CD4-positive, alpha-beta T cell treated with Interleukin-4 for 4 hours (primary cell): Measurements from ENCODE around the gene ZER1.

ENCODE experiments used
- DNase-seq: peaks from one replicate; pipeline ENCODE4 v3.0.0-alpha.2; 2020

ZER1 gene

DNA sequence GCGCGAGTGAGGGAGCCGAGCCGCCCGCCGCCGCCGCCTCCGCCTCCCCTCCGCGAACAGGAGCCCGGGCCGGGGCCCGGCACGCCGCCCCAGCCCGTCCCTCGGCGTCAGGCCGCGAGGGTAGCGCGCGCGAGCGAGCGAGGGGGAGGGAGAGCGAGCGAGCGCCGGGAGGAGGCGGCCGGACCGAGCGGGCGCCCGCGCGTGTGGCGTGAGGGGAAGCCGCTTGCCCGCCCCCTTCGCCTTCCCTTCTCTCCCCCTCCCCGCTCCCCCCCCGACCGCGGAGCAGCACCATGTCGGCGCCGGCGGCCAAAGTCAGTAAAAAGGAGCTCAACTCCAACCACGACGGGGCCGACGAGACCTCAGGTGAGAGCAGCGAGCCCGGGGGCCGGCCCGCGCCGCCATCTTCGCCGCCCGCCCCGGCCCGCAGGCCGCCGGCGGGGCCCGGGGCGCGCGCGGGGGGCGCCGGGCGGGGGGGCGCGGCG is 82.4 kb downstream of the ZER1 start:
- DNase-seq: peak; percentile 46

DNA sequence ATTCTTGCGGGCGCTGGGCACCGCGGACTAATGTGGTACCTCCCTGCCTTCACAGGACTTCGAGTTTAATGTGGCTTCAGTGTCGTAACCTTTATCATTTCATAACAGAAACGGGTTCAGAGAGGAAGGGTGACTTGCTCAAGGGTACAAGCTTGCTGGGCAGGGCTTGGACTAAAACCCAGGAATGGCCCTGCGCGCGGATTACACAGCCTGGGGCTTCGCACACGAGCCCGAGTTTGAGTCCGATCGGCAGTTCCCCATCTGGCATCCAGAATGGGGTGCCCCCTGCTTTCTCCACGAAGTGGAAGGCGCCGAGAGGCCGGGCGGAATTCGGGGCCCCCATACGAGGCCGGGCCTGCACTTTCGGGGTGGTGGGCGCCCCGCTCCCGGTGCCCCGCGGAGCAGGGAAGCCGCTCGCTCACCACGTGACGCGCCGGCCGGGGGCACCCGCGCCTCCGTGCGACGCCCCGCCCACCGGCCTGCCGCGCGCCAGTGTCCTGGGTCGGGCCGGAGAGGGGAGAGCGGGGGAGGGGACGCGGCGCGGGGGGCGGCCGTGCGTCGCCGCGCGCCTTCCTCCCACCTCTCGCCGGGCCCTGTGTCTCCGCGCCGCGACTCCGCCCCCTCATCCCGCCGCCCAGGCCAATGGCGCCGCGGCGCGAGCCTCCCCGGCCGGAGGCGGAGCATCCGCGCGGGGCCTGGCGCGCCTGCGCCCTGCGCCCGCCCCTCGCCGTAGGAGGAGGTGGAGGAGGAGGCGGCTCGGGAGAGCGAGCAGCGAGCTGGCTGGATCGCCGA is 83.0 kb downstream of the ZER1 start, which contains the start of gene SET:
Gene SET, plus strand, starts transcription at position 722 of the 792 bp plus-strand sequence. CDS start 361 bp downstream, outside the sequence.
- DNase-seq: peak; percentile 93

DNA sequence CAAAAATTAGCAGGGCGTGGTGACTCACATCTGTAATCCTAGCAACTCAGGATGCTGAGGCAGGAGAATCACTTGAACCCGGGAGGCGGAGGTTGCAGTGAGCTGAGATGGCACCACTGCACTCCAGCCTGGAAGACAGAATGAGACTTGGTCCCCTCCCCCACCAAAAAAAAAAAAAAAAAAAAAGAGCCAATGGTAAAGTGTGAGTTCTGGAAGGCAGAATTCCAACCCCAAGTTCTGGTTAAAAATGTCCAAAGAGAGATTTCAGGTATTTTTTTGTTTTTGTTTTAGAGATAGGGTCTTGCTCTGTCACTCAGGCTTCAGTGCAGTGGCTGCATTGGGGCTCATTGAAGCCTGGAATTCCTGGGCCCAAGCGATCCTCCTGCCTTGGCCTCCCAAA is 84.3 kb downstream of the ZER1 start:
- no peak for DNase-seq

DNA sequence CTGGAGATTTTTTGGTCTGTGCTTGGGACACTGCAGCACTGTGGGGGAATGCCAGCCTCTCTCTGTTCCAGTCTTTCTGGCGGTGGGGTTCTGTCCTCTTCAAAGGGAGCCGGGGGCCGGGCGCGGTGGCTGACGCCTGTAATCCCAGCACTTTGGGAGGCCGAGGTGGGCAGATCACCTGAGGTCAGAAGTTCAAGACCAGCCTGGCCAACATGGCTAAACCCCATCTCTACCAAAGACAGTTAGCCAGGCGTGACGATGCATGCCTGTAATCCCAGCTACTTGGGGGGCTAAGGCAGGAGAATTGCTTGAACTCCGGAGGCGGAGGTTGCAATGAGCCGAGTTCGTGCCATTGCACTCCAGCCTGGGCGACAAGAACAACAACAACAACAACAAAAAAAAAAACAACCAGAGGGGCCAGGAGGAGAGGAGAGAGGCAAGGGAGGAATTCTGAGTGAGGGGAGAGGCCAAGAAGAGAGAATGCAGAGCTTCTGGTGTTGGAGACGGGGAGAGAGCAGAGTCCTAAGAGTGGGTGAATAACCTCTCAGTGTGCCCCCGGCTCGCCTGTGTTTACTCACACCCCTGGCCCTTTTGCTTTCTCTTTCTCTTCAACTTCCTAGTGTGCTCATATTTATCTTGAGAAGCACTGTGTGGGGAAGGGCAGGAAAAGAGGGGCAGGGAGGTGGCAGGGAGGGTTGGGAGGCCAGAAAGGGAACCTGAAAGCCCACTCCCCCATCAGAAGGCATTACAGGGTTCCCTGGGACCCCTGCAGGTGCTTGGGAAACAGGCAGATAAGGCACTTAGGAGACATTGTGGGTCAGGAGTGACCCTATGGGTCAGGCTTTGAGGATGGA is 85.9 kb downstream of the ZER1 start:
- peak; percentile 69 for DNase-seq

DNA sequence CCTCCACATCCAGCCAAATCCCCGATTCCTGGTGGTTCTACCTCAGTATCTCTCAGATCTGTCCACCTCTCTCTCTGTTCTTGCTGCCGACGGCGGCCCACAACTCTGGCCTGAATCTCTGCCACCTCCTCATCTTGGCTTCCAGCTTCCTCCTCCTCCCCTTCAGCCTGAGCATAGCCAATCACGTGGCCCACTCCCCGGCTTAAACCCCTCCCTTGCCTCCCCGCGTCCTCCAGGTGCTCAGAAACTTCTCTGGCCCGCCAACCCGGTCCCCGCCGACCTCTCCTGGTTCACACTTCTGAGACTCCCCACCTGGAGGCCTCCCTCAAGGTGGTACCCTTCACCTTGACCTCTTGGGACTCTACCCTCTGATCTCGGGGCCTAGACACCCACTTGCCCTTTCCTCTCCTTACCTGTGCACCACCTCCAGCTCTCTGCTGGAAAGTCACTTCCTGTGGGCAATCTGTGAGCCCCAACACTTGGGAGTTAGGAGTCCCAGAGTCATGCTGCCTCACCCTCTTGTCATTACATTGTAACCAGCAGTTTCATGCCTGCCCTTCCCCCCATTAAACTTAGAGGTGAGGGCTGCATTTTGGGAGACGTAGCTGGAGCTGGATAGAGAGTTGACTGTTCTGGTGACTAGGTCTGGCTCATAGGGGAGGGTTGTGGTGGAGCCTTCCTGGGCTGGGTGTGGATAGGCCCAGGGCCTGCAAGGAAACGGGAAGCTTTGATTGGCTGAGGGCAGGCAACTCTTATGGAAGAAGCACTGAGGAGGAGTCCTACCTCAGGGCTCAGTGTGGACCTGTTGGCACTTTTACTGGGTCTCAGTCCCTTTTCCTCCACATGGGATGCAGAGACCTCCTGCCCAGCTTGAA is 87.2 kb downstream of the ZER1 start:
- peak; percentile 76 for DNase-seq

DNA sequence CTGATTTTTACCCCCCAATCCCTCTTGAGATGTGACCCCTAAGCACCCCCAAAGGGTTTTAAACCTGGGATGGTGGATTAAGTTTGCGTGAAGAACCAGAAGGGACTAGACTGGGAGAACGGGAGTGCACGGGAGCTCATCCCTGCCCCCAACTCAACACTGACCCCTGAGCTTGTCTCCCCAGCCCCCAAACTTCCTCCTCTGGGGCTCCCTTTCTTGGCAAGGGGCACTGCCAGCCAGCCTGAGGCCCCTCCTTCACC is 87.7 kb downstream of the ZER1 start:
- DNase-seq: no peak

DNA sequence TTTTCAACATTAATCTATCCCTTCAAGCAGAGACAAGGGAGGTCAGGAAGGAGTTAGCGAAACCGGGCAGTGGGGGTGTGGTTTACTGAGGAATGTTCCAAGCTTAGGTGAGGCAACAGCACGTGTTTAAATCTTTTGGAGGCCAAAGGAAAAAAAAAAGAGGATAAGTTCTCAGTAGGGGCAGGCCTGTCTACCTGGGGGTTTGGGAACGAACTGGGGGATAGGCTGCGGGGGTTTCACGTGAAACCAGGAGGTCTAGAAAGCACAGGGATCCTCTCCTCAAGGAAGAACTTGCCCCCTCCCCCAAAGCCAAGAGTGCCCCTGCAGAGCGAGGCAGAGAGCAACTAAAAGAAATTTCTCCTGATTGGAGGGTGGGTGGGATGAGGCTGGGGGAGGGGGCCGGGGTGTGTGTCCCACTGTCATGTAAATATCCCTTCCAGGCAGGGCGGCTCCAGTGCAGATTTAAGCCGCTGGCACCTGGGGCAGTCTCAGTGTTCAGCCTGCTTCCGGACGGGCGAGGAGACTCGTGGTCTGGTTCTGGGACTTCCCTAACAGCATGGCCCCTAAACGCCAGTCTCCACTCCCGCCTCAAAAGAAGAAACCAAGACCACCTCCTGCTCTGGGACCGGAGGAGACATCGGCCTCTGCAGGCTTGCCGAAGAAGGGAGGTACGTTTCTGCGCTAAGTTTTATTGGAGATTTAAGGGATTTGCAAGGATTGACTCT is 88.2 kb downstream of the ZER1 start:
- peak; percentile 34 for DNase-seq
